Stomach (tissue), 9 donors: ENCODE results near the gene DCLRE1B. TPM values are rescaled to one million over a fixed set of nuclear protein-coding genes. Genes with fewer than 3 reads are reported as not detected.

Experiments
- DNase-seq, 2 donors: peaks; one replicate each; pipeline versions ENCODE4 v3.0.0 to v3.0.0-alpha.2; 2013 to 2019
- H3K27ac ChIP-seq, 5 donors: fragments of 200-600 bp in 4 of 5; sonication (generic) in 4 of 5; one replicate each; pipeline ENCODE4 v1.5.1; 2013 to 2019; ENCODE audit warnings: mild to moderate bottlenecking in 1 of 5, moderate library complexity in 1 of 5
- H3K27me3 ChIP-seq, 3 donors: fragments of 200-600 bp; sonication (generic); one replicate each; pipeline ENCODE4 v1.5.1; 2017 to 2019; ENCODE audit warnings: mixed run types in 1 of 3
- H3K36me3 ChIP-seq, 4 donors: fragments of 200-600 bp; sonication (generic); 1 replicate in 3 of 4; 2 replicates in 1 of 4; pipeline ENCODE4 v1.5.1; 2016 to 2019
- H3K4me1 ChIP-seq, 4 donors: fragments of 200-600 bp; sonication (generic); one replicate each; pipeline ENCODE4 v1.5.1; 2016 to 2019
- H3K4me3 ChIP-seq, 4 donors: fragments of 200-600 bp; sonication (generic) in 3 of 4; one replicate each; pipeline ENCODE4 v1.5.1; 2016 to 2019; ENCODE audit warnings: mild to moderate bottlenecking in 1 of 4
- H3K9me3 ChIP-seq, 4 donors: fragments of 200-600 bp; sonication (generic); one replicate each; pipeline ENCODE4 v1.5.1; 2016 to 2019
- EP300 ChIP-seq: sonication (generic); formaldehyde crosslinking; IDR thresholded peaks from one replicate; pipeline ENCODE4 v1.6.1; 2017; ENCODE audit warnings: antibody characterized with exemption
- POLR2A ChIP-seq, 4 donors: fragments of 450-650 bp; IDR thresholded peaks; one replicate each; pipeline ENCODE4 v1.6.1; 2016; ENCODE audit warnings: antibody characterized with exemption in 4 of 4, control low read depth in 2 of 4, mild to moderate bottlenecking in 1 of 4, moderate library complexity in 1 of 4
- POLR2AphosphoS5 ChIP-seq, 3 donors: sonication (generic); formaldehyde crosslinking; IDR thresholded peaks; one replicate each; pipeline ENCODE4 v1.6.1; 2016; ENCODE audit warnings: antibody characterized with exemption in 3 of 3
- WGBS, 5 donors: extraction: QIAGEN DNeasy Blood & Tissue Kit in 3 of 5; methylation state at CpG; one replicate each; pipeline versions ENCODE4 v1.1.5 to v1.1.7; 2013 to 2018; 5-methylcytosine and 5-hydroxymethylcytosine counted together
- intact Hi-C: fragments of 100-400 bp; cut with DNase I; formaldehyde crosslinking; loops from one replicate; pipeline ENCODE4 v1.15.1; 2023; ENCODE audit warnings: low total_unique reads
- polyA plus RNA-seq, 3 donors: library from polyadenylated mRNA; stranded (reverse); fragments of 200-250 nt; gene quantifications; one replicate each; pipeline ENCODE4 v1.2.3, GENCODE V29; 2013
- total RNA-seq, 5 donors: library from RNA; depleted of rRNA; stranded (reverse); fragments of >200 nt; gene quantifications; one replicate each; pipeline versions ENCODE4 v1.1.0 to v1.2.3, GENCODE V29; 2014 to 2016
- TF ChIP-seq, protein P1 (sequence below), 7 experiments: fragments of 450-650 bp in 4 of 7; fragments of 200-600 bp in 3 of 7; sonication (generic) in 3 of 7; IDR thresholded peaks; one replicate each; pipeline ENCODE4 v1.5.1; 2016 to 2019; ENCODE audit warnings: antibody characterized with exemption in 7 of 7, control low read depth in 2 of 7, mild to moderate bottlenecking in 1 of 7
- donor health status: healthy with polysubstance abuse.
- donor health status: Bipolar disorder and iron deficiency.
- donor health status: healthy.

The DCLRE1B gene
- total and polyA plus RNA-seq, 8 donors = 0.45 to 3.9 (median 1.9) TPM; not detected in 2

- 96 to 100% (median 98%) methylated on average over 1 of the region's 1 CpG for WGBS, 5 donors
- DNase-seq = no peak
- H3K27ac ChIP-seq = no peak overlapping the region
- peaks cover 7 to 26% (median 25%) of the 10 kb centered on the region in 4 donors for H3K36me3 ChIP-seq
- no peaks in the 10 kb centered on the region for H3K27me3 ChIP-seq
- TF ChIP-seq EP300 = no peak
- TF ChIP-seq POLR2A (IDR thresholded peaks at IDR 0.05) = no peak
- TF ChIP-seq POLR2AphosphoS5 (IDR thresholded peaks at IDR 0.05) = no peak
- TF ChIP-seq, protein P1, sequence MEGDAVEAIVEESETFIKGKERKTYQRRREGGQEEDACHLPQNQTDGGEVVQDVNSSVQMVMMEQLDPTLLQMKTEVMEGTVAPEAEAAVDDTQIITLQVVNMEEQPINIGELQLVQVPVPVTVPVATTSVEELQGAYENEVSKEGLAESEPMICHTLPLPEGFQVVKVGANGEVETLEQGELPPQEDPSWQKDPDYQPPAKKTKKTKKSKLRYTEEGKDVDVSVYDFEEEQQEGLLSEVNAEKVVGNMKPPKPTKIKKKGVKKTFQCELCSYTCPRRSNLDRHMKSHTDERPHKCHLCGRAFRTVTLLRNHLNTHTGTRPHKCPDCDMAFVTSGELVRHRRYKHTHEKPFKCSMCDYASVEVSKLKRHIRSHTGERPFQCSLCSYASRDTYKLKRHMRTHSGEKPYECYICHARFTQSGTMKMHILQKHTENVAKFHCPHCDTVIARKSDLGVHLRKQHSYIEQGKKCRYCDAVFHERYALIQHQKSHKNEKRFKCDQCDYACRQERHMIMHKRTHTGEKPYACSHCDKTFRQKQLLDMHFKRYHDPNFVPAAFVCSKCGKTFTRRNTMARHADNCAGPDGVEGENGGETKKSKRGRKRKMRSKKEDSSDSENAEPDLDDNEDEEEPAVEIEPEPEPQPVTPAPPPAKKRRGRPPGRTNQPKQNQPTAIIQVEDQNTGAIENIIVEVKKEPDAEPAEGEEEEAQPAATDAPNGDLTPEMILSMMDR (IDR thresholded peaks at IDR 0.05) = no peak
- peaks cover 24 to 65% (median 44%) of the 10 kb centered on the region in 4 donors for H3K4me1 ChIP-seq
- no peak overlapping the region for H3K4me3 ChIP-seq
- H3K9me3 ChIP-seq = no peaks in the 10 kb centered on the region
- intact Hi-C loops = no loop called here
Measured at GRCh38 chr1:113950908-113951307, 45.8 kb downstream of the DCLRE1B start.

GRCh38 chr1:113951719-113952118, 46.6 kb downstream of the DCLRE1B start:
- H3K4me1 ChIP-seq = peaks cover 16 to 57% (median 36%) of the 10 kb centered on the region in 4 donors
- DNase-seq = no peak
- TF ChIP-seq, protein P1 (IDR thresholded peaks at IDR 0.05) = no peak
- TF ChIP-seq EP300 (no peak), POLR2AphosphoS5 (IDR thresholded peaks at IDR 0.05) (no peak), POLR2A (IDR thresholded peaks at IDR 0.05) (no peak)
- intact Hi-C loops = no loop called here
- WGBS, 5 donors = 87 to 100% (median 98%) methylated on average over 2 of the region's 2 CpGs
- no peaks in the 10 kb centered on the region for H3K9me3 ChIP-seq
- no peak overlapping the region for H3K27ac ChIP-seq
- H3K4me3 ChIP-seq = no peak overlapping the region
- H3K27me3 ChIP-seq = no peaks in the 10 kb centered on the region
- H3K36me3 ChIP-seq = peaks cover 10 to 34% (median 33%) of the 10 kb centered on the region in 4 donors

DNA sequence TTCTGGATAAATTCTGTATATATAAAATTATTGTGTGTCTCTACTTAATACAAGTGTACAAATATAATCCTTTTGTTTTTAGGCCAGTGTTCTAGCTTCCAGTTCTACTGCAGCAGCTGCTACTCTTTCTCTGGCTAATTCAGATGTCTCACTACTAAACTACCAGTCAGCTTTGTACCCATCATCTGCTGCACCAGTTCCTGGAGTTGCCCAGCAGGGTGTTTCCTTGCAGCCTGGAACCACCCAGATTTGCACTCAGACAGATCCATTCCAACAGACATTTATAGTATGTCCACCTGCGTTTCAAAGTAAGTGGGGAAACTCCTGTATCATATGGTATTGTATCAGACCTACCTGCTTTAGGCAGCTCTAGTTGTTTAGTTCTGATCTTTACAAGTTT, 52.9 kb downstream of the DCLRE1B start:
- DNase-seq = no peak
- Histone ChIP-seq H3K36me3 (peaks cover 30 to 94% (median 86%) of the 10 kb centered on the region in 4 donors), H3K4me1 (peaks cover 0 to 2% (median 0%) of the 10 kb centered on the region in 4 donors), H3K4me3 (no peak overlapping the region), H3K27ac (no peak overlapping the region), H3K9me3 (no peaks in the 10 kb centered on the region), H3K27me3 (no peaks in the 10 kb centered on the region)
- intact Hi-C loops = no loop called here
- 84 to 100% (median 92%) methylated on average over 1 of the region's 1 CpG for WGBS, 5 donors
- no peak for TF ChIP-seq POLR2AphosphoS5 (IDR thresholded peaks at IDR 0.05)
- TF ChIP-seq, protein P1 (IDR thresholded peaks at IDR 0.05) = no peak

- H3K36me3 ChIP-seq = peaks cover 35 to 97% (median 89%) of the 10 kb centered on the region in 4 donors
- TF ChIP-seq EP300 (no peak), POLR2AphosphoS5 (IDR thresholded peaks at IDR 0.05) (no peak), POLR2A (IDR thresholded peaks at IDR 0.05) (no peak)
- TF ChIP-seq, protein P1 (IDR thresholded peaks at IDR 0.05) = no peak
- no peak overlapping the region for H3K27ac ChIP-seq
- intact Hi-C loops = no loop called here
- no peaks in the 10 kb centered on the region for H3K27me3 ChIP-seq
- DNase-seq = no peak
- no peaks in the 10 kb centered on the region for H3K9me3 ChIP-seq
- H3K4me3 ChIP-seq = no peak overlapping the region
- WGBS, 5 donors = 88 to 93% (median 90%) methylated on average over 1 of the region's 1 CpG
- H3K4me1 ChIP-seq = no peaks in the 10 kb centered on the region
Measured at GRCh38 chr1:113958691-113959090, 53.6 kb downstream of the DCLRE1B start.
